Stimulated activated memory B cell treated with anti-CD40 and anti-IgM and Interleukin-4, amounts not matched to agents 10 μg/mL and 1 μg/mL and 100 μg/mL, for 72 hours (primary cell): ENCODE data around the gene DOP1A.

Experiments used
- ATAC-seq: fragments of 150-1000 bp; cut with Tn5 transposase; 2 replicates; pipeline ENCODE4 v1.10.0; 2021
- H3K27ac Mint-ChIP-seq: one replicate; pipeline ENCODE4 v1.8.0; 2022; ENCODE audit warnings: mild to moderate bottlenecking, mixed read lengths
- H3K27me3 Mint-ChIP-seq: one replicate; pipeline ENCODE4 v1.8.0; 2022; ENCODE audit warnings: mixed read lengths
- H3K36me3 Mint-ChIP-seq: one replicate; pipeline ENCODE4 v1.8.0; 2022; ENCODE audit warnings: mixed read lengths
- H3K4me1 Mint-ChIP-seq: one replicate; pipeline ENCODE4 v1.8.0; 2022; ENCODE audit warnings: mixed read lengths
- H3K4me3 Mint-ChIP-seq: one replicate; pipeline ENCODE4 v1.8.0; 2022; ENCODE audit warnings: mild to moderate bottlenecking, moderate library complexity, mixed read lengths
- H3K9me3 Mint-ChIP-seq: one replicate; pipeline ENCODE4 v1.8.0; 2022; ENCODE audit warnings: mixed read lengths

Gene DOP1A

DNA sequence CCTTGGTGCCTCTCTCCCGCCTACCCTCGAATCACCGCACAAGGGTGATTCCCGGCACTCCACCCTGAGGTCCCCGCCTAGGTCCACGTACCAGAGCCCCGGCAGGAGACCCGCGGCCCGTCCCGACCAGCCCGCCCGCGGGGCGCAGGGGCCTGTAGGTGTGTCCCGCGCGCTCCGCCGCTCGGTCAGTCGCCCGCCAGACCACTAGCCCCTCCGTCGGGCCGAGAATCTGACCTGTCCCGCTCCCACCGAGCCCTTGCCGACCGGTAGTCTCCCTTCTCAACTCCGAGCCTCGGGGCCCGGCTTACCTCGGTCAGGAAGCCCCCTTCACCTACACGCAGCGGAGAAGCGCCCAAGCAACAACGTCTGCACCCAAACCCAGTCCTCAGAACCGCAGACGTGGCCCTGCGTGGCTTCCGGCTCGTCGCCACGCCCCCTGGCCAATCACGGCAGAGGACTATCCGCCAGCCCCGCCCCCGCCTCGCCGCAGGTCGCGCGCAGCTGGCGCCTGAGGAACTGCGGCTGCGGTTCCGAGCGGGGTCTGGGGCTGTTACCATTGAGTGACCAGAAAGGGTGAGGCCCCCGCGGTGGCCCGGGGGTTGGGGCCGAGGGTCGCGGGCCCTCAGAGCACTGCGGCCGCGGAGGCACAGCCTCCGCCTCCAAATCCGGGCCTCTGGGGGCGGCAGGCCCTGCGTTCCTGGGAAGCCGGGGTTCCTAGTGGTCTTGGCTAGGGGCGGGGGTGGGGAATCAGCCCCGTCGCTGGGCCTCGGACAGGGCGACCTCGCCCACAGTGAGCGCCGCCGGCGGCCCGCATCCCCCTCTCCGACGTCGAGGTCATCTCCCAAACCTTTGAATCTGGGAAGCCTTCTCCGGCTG lies 125.6 kb downstream of the DOP1A start, which contains the start of the genes PGM3 and RWDD2A:
Gene PGM3, minus strand, starts transcription at position 395 of the 876 bp plus-strand sequence. CDS start 2,253 bp downstream, outside the sequence.
Gene RWDD2A, plus strand, starts transcription at position 487 of the 876 bp plus-strand sequence. CDS start 1,095 bp downstream, outside the sequence.
- Mint-ChIP-seq H3K9me3 (no peaks in the 10 kb centered on the region), H3K27me3 (no peaks in the 10 kb centered on the region), H3K4me3 (peak within 1 kb of the TSS; percentile 88), H3K27ac (peak within 1 kb of the TSS; percentile 82), H3K36me3 (peaks cover 6% of the 10 kb centered on the region), H3K4me1 (peaks cover 9% of the 10 kb centered on the region)
- peak; percentile 99 for ATAC-seq

DNA sequence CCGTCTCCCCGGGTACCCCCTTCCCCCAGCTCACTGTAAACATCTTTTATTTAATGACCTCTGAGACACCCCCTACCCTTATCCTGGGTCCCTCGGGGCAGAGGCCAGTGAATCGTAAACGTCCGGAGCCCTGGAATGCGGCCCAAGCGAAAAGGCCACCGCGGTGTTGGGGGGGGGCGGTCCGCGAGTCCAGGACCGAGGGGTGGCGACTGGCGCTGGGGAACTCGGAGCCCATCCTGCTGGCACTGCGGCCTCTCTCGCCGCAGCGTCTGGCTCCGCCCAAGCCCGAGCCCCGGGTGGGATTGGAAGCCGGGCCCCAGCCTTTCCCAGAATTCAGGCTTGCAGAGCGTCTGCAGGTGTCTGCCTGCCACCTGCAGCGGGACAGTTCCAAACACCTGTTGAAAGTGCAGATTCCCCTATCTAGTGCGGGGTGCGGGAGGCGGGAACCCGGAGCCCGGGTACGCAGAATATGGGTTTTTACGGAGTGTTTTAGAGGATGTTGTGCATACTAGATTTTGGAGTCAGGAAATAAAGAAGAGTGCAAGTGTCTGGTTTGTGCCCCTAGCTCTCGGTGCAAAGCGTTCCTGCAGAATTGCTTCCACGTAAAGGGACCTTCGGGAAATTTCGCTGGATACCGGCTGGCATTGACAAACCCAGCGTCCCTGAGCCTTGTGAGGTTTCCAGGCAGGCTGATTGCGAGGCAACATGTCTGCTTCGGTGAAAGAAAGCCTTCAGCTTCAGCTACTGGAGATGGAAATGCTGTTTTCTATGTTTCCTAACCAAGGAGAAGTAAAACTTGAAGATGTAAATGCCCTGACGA lies 126.5 kb downstream of the DOP1A start:
- H3K9me3 Mint-ChIP-seq: no peaks in the 10 kb centered on the region
- peak overlapping the region; percentile 82 for H3K27ac Mint-ChIP-seq
- peaks cover 11% of the 10 kb centered on the region for H3K4me1 Mint-ChIP-seq
- no peaks in the 10 kb centered on the region for H3K27me3 Mint-ChIP-seq
- H3K36me3 Mint-ChIP-seq: peaks cover 6% of the 10 kb centered on the region
- H3K4me3 Mint-ChIP-seq: peak overlapping the region; percentile 88
- ATAC-seq: peak; percentile 38

DNA sequence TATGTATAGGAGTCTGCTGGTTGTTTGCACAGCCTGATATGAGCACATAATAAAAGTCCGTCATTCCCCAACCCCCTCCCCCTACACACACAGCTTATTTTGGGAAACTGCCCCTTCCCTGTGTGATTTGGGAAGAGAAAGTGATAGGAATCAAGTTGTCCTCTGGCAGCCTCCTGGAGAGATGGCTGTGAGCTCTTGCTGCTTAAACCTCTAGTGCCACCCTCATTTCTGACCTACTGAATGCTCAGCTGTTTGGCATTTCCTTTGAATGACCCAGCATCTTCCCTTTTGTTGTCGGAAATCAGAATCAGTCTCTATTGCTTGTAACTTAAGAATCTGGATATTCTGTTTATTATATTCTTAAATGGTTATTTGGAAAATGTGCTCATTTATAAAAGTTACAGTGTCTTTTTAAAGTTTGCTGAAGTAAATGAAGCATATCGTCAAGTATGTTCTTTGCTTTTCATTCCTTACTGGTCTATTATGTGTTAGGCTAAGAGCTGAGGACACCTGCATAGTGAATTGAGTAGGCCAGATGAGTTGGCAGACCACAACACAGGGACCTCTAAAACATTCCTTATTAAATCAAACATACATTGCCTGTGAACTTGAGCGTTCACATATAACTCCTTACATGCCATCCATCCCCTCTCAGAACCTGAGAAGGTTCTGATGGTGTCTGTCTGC lies 131.2 kb downstream of the DOP1A start:
- H3K27me3 Mint-ChIP-seq: no peaks in the 10 kb centered on the region
- H3K9me3 Mint-ChIP-seq: no peaks in the 10 kb centered on the region
- H3K4me1 Mint-ChIP-seq: peaks cover 20% of the 10 kb centered on the region
- H3K27ac Mint-ChIP-seq: no peak overlapping the region
- H3K36me3 Mint-ChIP-seq: no peaks in the 10 kb centered on the region
- H3K4me3 Mint-ChIP-seq: no peak overlapping the region
- no peak for ATAC-seq

DNA sequence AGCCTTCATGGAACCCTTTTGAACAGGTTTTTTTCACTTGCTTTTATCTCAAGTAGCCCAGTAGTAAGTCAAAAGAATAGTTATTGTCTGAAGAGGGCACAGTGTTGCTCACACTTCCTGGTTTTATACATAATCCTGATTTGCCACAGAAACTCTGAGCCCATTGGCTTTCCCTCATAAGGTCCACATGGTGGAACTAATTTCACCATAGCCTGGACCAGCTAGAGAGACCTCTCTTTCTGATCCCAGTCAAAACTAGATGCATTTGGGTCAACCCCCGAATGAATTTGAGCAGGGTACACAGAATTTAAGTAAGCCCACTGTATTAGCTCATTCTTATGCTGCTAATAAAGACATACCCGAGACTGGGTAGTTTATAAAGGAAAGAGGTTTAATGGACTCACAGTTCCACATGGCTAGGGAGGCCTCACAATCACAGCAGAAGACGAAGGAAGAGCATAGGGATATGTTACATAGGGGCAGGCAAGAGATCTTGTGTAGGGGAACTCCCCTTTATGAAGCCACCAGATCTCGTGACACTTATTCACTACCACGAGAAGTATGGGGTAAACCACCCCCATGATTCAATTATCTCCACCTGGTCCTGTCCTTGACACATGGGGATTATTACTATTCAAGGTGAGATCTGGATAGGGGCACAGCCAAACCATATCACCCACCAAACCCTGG lies 131.8 kb downstream of the DOP1A start:
- peaks cover 13% of the 10 kb centered on the region for H3K4me1 Mint-ChIP-seq
- H3K9me3 Mint-ChIP-seq: no peaks in the 10 kb centered on the region
- no peak overlapping the region for H3K27ac Mint-ChIP-seq
- H3K4me3 Mint-ChIP-seq: no peak overlapping the region
- peak; percentile 43 for ATAC-seq
- no peaks in the 10 kb centered on the region for H3K36me3 Mint-ChIP-seq
- no peaks in the 10 kb centered on the region for H3K27me3 Mint-ChIP-seq

DNA sequence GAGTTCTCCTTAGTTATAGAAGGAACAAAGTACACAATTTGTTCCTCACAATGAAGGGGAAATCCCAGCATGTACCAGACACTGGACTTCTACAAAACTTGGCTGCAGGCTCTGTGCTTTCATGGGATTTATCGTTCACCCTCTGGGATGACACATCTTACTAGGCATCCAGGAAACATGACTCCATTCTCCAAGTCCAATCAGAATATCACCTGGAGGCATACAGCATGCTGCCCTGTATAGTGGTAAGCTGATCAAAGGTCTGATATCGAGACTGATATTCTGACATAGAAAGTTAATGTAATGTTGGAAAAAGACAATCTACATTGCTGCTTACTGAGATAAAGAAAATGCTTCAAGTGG lies 132.4 kb downstream of the DOP1A start:
- H3K27ac Mint-ChIP-seq: no peak overlapping the region

DNA sequence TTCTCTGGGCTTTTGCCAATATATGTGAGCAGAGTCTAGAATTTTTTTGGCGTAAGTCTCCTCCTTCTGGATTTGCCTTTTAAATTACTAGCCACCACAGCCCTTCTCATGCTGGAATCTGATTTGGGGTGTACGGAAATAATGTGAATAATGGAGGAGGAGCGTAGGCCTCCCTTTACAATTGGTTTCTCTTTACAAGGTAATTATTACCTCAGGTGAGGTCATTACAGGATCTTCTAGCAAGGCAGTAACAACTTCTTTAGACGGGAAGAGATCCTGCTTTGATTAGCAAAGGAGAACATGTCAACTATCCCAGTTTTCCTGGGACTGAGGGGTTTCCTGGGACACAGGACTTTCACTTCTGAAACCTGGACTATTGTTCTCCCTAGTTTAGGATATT lies 134.6 kb downstream of the DOP1A start:
- no peak overlapping the region for H3K4me3 Mint-ChIP-seq
- no peak overlapping the region for H3K27ac Mint-ChIP-seq
- ATAC-seq: no peak
- peaks cover 11% of the 10 kb centered on the region for H3K27me3 Mint-ChIP-seq
- H3K4me1 Mint-ChIP-seq: peaks cover 11% of the 10 kb centered on the region
- no peaks in the 10 kb centered on the region for H3K9me3 Mint-ChIP-seq
- no peaks in the 10 kb centered on the region for H3K36me3 Mint-ChIP-seq

More for the DNA sequence above, 132.4 kb downstream of the DOP1A start:
- peaks cover 11% of the 10 kb centered on the region for H3K4me1 Mint-ChIP-seq
- no peak for ATAC-seq
- no peaks in the 10 kb centered on the region for H3K9me3 Mint-ChIP-seq
- no peak overlapping the region for H3K4me3 Mint-ChIP-seq
- H3K36me3 Mint-ChIP-seq: no peaks in the 10 kb centered on the region
- H3K27me3 Mint-ChIP-seq: no peaks in the 10 kb centered on the region

DNA sequence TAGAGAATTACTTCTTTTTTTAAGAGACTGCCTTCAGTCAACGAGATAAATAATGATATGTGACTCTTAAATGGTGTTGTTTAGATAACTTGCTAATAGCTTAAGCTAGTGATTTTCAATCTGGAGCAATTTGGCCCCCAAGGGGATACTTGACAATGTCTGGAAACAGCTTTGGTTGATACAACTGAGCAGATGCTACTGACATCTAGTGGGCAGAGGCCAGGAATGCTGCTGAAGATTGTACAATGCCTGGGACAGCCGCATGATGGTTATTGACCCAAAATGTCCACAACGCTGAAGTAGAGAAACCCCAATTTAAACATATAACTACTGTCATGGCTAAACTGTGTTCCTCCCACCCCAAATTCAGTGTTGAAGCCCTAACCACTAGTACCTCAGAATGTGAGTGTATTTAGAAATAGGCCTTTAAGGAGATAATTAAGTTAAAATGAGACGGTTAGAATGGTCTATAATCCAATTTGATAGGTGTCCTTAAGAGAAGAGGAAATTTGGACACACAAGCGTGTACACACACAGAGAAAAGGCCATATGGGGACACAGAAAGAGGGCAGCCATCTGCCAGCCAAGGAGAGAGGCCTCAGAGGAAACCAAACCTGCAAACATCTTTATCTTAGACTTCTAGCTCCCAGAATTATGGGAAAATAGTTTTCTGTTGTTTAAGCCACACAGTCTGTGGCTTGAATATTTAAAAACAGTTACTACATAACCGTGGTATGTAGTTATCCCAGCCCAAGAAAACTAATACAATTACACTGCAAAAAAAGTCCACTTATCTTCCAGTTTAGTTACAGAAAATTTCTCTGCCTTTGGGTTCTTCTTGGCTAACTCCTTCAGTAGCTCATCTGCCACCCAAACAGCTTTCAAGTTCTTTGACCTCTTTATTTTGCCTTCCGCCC lies 147.9 kb downstream of the DOP1A start:
- Mint-ChIP-seq H3K4me1 (no peaks in the 10 kb centered on the region), H3K27me3 (no peaks in the 10 kb centered on the region), H3K27ac (no peak overlapping the region), H3K9me3 (no peaks in the 10 kb centered on the region), H3K36me3 (no peaks in the 10 kb centered on the region), H3K4me3 (no peak overlapping the region)
- ATAC-seq: peak; percentile 85

DNA sequence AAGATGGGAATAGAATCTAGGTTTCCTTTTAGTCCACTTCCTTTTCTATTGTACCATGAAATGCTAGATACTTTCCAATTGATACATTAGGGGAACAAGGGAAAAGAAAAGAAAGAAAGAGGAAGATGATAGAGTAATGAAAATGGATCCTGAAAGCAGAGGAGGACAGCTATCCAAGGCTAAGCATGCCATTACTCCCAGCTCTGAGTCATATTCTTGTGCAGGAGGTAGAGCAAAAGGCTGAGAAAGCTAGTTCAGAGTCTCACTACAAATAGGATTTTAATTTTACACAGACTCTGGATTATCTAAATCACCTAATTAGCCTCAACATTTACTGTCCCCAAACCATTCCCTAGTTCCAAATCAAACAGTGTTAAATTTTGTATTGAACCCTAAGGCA lies 149.3 kb downstream of the DOP1A start:
- ATAC-seq: no peak
- Mint-ChIP-seq H3K4me1 (no peaks in the 10 kb centered on the region), H3K27me3 (no peaks in the 10 kb centered on the region), H3K9me3 (no peaks in the 10 kb centered on the region), H3K4me3 (no peak overlapping the region), H3K36me3 (no peaks in the 10 kb centered on the region), H3K27ac (no peak overlapping the region)
